ENCODE data around the gene LAPTM5.

- TF ChIP-seq CTCF (IDR thresholded peaks at IDR 0.05), result no peak
- no peak for TF ChIP-seq SIN3A (IDR thresholded peaks at IDR 0.05; ENCODE audit: borderline replicate concordance, insufficient read depth, low read depth, low read length)
- no peak for TF ChIP-seq REST (IDR thresholded peaks at IDR 0.05; ENCODE audit: insufficient read depth in 1 of 2, low read depth in 2 of 2, low read length in 1 of 2)
- TF ChIP-seq POLR2AphosphoS5 (IDR thresholded peaks at IDR 0.05; ENCODE audit: low read depth, low read length), result no peak
Observed at GRCh38 chr1:30758785-30759380, 1.3 kb upstream of the LAPTM5 start.
